Lung (tissue), 12 donors: ENCODE measurements around the gene GHR. TPM values are rescaled to one million over a fixed set of nuclear protein-coding genes. Genes with fewer than 3 reads are reported as not detected.

Source experiments
- ATAC-seq: fragments of 200-7000 bp; cut with Tn5 transposase; one replicate; pipeline ENCODE4 v1.9.1; 2020; ENCODE audit warnings: moderate number of reproducible peaks; ENCODE audit not compliant: insufficient read depth, low FRiP score
- DNase-seq, 3 donors: peaks; one replicate each; pipeline ENCODE4 v3.0.0-alpha.2; 2013 to 2017
- H3K27ac ChIP-seq, 2 donors: one replicate each; pipeline ENCODE4 v1.5.1; 2013; ENCODE audit warnings: mild to moderate bottlenecking in 2 of 2, moderate library complexity in 2 of 2, control low read depth in 1 of 2, inconsistent platforms in 1 of 2, low read depth in 1 of 2, low read length in 1 of 2
- H3K27me3 ChIP-seq, 3 donors: one replicate each; pipeline ENCODE4 v1.5.1; 2013; ENCODE audit warnings: low read length in 2 of 3; ENCODE audit not compliant: control insufficient read depth in 3 of 3, insufficient read depth in 3 of 3
- H3K36me3 ChIP-seq, 4 donors: one replicate each; pipeline ENCODE4 v1.5.1; 2013; ENCODE audit warnings: low read length in 4 of 4, mild to moderate bottlenecking in 1 of 4, moderate library complexity in 1 of 4; ENCODE audit not compliant: control insufficient read depth in 4 of 4, insufficient read depth in 4 of 4
- H3K4me1 ChIP-seq, 5 donors: one replicate each; pipeline ENCODE4 v1.5.1; 2013; ENCODE audit warnings: low read length in 5 of 5, mild to moderate bottlenecking in 2 of 5, moderate library complexity in 1 of 5; ENCODE audit not compliant: control insufficient read depth in 5 of 5, insufficient read depth in 5 of 5
- H3K4me3 ChIP-seq: one replicate; pipeline ENCODE4 v1.5.1; 2013; ENCODE audit warnings: mild to moderate bottlenecking, control low read depth, moderate library complexity
- H3K9ac ChIP-seq, 2 donors: one replicate each; pipeline ENCODE4 v1.5.1; 2013; ENCODE audit warnings: low read length in 2 of 2, control low read depth in 1 of 2; ENCODE audit not compliant: insufficient read depth in 1 of 2
- H3K9me3 ChIP-seq, 4 donors: one replicate each; pipeline ENCODE4 v1.5.1; 2013; ENCODE audit warnings: low read length in 3 of 4, mild to moderate bottlenecking in 1 of 4, moderate library complexity in 1 of 4; ENCODE audit not compliant: control insufficient read depth in 4 of 4, insufficient read depth in 3 of 4
- WGBS, 2 donors: extraction: QIAGEN DNeasy Blood & Tissue Kit; methylation state at CpG; one replicate each; pipeline ENCODE4 v1.1.7; 2013; 5-methylcytosine and 5-hydroxymethylcytosine counted together
- polyA plus RNA-seq, 2 donors: library from polyadenylated mRNA; stranded (reverse); fragments of 200-250 nt; gene quantifications; one replicate each; pipeline ENCODE4 v1.2.1, GENCODE V29; 2013
- total RNA-seq, 2 donors: library from RNA; depleted of rRNA in 1 of 2; stranded (reverse); fragments of >200 nt in 1 of 2; gene quantifications; one replicate each; pipeline ENCODE4 v1.2.1, GENCODE V29; 2014 to 2021
- TF ChIP-seq, protein P1 (sequence below): IDR thresholded peaks from 2 replicates; pipeline ENCODE4 v1.5.1; 2012; ENCODE audit warnings: mild to moderate bottlenecking; ENCODE audit errors: control extremely low read depth, extremely low read depth
- donor health status: control.
- donor health status: control.
- donor health status: Bipolar disorder and iron deficiency.
- donor health status: healthy.
- donor health status: DM: yes; HTN: yes; CAD: no.

The GHR gene
- total and polyA plus RNA-seq, 4 donors: 0.98 to 23.8 (median 3.2) TPM

DNA sequence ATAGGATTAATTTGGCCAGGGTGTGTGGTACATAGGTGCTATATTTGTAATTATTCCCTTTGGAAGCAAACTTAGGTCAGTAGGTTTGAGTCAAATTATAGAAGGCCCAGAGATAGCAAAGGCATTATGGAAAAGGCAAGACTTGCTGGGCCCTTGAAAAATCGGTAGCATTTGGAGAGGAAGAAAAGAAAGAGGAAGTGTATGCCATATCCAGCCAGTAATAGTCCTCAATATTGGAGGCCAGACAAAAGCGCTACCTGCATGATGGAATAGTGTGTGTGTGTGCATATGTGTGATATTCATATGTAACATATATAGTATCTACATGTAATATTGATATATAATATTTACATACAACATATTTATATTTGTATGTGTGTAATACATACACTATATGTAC, 146.1 kb downstream of the GHR start:
- Histone ChIP-seq H3K36me3 (no peaks in the 10 kb centered on the region), H3K27me3 (no peaks in the 10 kb centered on the region), H3K27ac (no peak overlapping the region), H3K9me3 (no peaks in the 10 kb centered on the region), H3K4me1 (peaks cover 0 to 45% (median 26%) of the 10 kb centered on the region in 5 donors), H3K4me3 (no peak overlapping the region), H3K9ac (no peak overlapping the region)
- WGBS, 2 donors: 93 to 95% methylated on average over 2 of the region's 2 CpGs
- ATAC-seq (no peak), DNase-seq (no peak)
- TF ChIP-seq, protein P1, sequence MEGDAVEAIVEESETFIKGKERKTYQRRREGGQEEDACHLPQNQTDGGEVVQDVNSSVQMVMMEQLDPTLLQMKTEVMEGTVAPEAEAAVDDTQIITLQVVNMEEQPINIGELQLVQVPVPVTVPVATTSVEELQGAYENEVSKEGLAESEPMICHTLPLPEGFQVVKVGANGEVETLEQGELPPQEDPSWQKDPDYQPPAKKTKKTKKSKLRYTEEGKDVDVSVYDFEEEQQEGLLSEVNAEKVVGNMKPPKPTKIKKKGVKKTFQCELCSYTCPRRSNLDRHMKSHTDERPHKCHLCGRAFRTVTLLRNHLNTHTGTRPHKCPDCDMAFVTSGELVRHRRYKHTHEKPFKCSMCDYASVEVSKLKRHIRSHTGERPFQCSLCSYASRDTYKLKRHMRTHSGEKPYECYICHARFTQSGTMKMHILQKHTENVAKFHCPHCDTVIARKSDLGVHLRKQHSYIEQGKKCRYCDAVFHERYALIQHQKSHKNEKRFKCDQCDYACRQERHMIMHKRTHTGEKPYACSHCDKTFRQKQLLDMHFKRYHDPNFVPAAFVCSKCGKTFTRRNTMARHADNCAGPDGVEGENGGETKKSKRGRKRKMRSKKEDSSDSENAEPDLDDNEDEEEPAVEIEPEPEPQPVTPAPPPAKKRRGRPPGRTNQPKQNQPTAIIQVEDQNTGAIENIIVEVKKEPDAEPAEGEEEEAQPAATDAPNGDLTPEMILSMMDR: no peak

DNA sequence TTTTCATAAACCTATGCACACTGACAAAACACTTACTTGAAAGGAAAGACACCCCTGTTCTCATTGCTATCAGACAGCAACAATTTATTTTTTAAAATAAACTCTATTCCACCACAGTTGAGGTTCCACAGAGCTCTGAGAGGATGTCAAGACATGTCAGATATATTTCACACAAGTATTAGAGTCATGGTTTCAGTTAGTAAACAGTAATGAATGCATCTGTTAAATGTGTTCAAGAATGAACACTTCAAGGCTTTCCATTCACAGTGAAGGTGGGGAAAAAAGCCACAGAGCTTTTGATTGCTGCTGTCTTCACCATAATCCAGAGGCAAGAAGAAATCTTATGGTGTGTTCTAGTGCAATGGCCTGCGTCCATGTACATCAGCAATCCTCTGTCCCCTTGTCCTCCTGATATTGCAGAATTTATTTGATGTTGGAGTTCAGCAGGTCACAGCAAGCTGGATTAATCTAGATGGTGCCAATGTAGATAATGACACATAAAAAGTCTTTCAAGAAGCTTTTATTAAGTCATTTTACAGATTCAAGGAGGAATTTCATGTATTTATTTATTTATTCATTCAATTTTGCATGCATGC, 146.8 kb downstream of the GHR start:
- Histone ChIP-seq H3K4me3 (no peak overlapping the region), H3K27ac (no peak overlapping the region), H3K9me3 (peaks cover 0 to 2% (median 0%) of the 10 kb centered on the region in 4 donors), H3K36me3 (no peaks in the 10 kb centered on the region), H3K9ac (no peak overlapping the region), H3K27me3 (no peaks in the 10 kb centered on the region), H3K4me1 (peaks cover 0 to 42% (median 24%) of the 10 kb centered on the region in 5 donors)
- WGBS, 2 donors: 94 to 97% methylated on average over 1 of the region's 1 CpG
- ATAC-seq: no peak
- TF ChIP-seq, protein P1: no peak
- no peak for DNase-seq

DNA sequence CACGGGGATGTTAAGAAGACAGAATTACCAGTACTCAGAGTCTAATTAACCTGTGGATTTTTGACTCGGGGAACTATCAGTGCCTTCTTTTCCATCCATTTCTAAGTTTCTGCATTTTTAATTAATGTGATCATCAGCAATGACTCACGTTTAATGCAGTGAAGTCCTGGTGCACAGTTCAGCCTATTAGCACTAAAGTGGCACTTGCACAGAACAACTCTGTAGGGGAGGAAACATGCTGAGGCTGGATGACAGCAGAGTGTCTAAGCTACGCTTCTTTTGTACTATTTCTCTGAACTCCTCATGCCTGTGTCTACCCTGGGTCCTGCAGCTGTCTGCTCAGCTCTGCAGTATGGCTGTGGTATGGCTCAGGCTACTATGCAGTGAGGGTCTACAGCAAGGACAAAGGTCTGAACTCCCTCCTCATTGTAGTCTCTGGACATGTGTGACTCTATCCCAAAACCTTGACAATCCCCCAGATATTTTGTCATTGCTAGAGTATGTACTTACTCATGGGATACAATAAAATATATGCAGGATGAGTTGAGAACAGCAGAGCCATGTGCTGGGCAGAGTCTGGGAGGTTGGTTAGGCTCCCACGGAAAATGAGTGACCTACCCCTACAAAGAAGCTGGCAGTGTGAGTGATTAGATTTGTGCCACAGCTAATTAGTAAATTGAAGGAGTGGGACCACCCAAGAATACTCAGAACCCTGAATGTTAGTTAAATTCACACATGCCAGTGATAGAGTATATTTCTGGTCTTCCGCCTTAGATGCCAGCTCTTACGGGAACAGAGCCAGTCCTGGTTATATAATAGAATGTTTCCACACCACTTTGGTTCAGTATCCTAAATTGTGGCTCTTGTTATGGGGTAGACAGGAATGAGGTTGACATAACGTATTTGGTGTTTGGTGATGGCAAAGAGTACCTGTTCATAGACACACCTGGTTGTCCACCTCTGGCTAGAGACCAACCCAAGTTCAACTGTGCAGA, 148.0 kb downstream of the GHR start:
- Histone ChIP-seq H3K4me1 (peaks cover 0 to 30% (median 13%) of the 10 kb centered on the region in 5 donors), H3K9me3 (peaks cover 0 to 2% (median 0%) of the 10 kb centered on the region in 4 donors), H3K4me3 (no peak overlapping the region), H3K27ac (no peak overlapping the region), H3K36me3 (no peaks in the 10 kb centered on the region), H3K9ac (no peak overlapping the region), H3K27me3 (no peaks in the 10 kb centered on the region)
- WGBS, 2 donors: 81 to 85% methylated on average over 8 of the region's 8 CpGs
- DNase-seq (no peak), ATAC-seq (no peak)
- TF ChIP-seq, protein P1: no peak
